Activated CD8-positive, alpha-beta memory T cell treated with anti-CD3 and anti-CD28 coated beads, Interleukin-2, amount 50 U/mL, for 24 hours (primary cell): Measurements from ENCODE around the gene CSGALNACT2.

Experiments used
- DNase-seq: peaks from one replicate; pipeline ENCODE4 v3.0.0-alpha.2; 2020; ENCODE audit errors: extremely low read depth

CSGALNACT2 gene

GRCh38 chr10:43112608-43112961 lies 25.7 kb upstream of the CSGALNACT2 start:
- DNase-seq = no peak

- no peak for DNase-seq
Observed at GRCh38 chr10:43113201-43114087, 24.8 kb upstream of the CSGALNACT2 start.

GRCh38 chr10:43114088-43114742 lies 24.0 kb upstream of the CSGALNACT2 start:
- no peak for DNase-seq

- DNase-seq = no peak
Observed at GRCh38 chr10:43114743-43115611, 23.3 kb upstream of the CSGALNACT2 start.

GRCh38 chr10:43115881-43116595 lies 22.2 kb upstream of the CSGALNACT2 start:
- DNase-seq = no peak

- DNase-seq = no peak
Observed at GRCh38 chr10:43116596-43116995, 21.6 kb upstream of the CSGALNACT2 start.

GRCh38 chr10:43117031-43117776 lies 21.0 kb upstream of the CSGALNACT2 start:
- no peak for DNase-seq

GRCh38 chr10:43117777-43118583 lies 20.3 kb upstream of the CSGALNACT2 start:
- DNase-seq = no peak

- no peak for DNase-seq
Observed at GRCh38 chr10:43118631-43119415, 19.4 kb upstream of the CSGALNACT2 start.

- no peak for DNase-seq
Observed at GRCh38 chr10:43119416-43120115, 18.7 kb upstream of the CSGALNACT2 start.

GRCh38 chr10:43120116-43120928 lies 17.9 kb upstream of the CSGALNACT2 start:
- no peak for DNase-seq

- DNase-seq = peak; percentile 51
Observed at GRCh38 chr10:43120929-43121314, 17.3 kb upstream of the CSGALNACT2 start.

- no peak for DNase-seq
Observed at GRCh38 chr10:43121444-43121843, 16.8 kb upstream of the CSGALNACT2 start.

GRCh38 chr10:43122096-43122495 lies 16.1 kb upstream of the CSGALNACT2 start:
- no peak for DNase-seq

GRCh38 chr10:43122826-43123225 lies 15.4 kb upstream of the CSGALNACT2 start:
- no peak for DNase-seq

- DNase-seq = no peak
Observed at GRCh38 chr10:43123361-43124093, 14.7 kb upstream of the CSGALNACT2 start.

- DNase-seq = no peak
Observed at GRCh38 chr10:43124094-43124521, 14.1 kb upstream of the CSGALNACT2 start.
